ACC112 (cell line): ENCODE results near the gene SFXN4.
"Not testable (repeated sequence)": the region's sequence is repeated elsewhere in the genome, so short reads cannot be mapped to it uniquely, and the experiment has no call there.

ENCODE experiments used
- H2AFZ ChIP-seq: fragments of 200-600 bp; sonication (generic); one replicate; pipeline ENCODE4 v1.6.0; 2017; ENCODE audit warnings: antibody characterized with exemption, low read length; ENCODE audit not compliant: unreplicated experiment
- H3K27ac ChIP-seq: fragments of 200-600 bp; sonication (generic); 2 replicates; pipeline ENCODE4 v1.5.1; 2014; ENCODE audit warnings: low read depth, mild to moderate bottlenecking, antibody characterized with exemption, low read length, moderate library complexity
- H3K27me3 ChIP-seq: fragments of 200-600 bp; sonication (generic); 2 replicates; pipeline ENCODE4 v1.6.1; 2014; ENCODE audit warnings: mild to moderate bottlenecking, antibody characterized with exemption, low read length, moderate library complexity, mixed read lengths; ENCODE audit not compliant: insufficient read depth
- H3K36me3 ChIP-seq: fragments of 200-600 bp; sonication (generic); 2 replicates; pipeline ENCODE4 v1.6.1; 2016; ENCODE audit warnings: mild to moderate bottlenecking, antibody characterized with exemption, low read length, moderate library complexity, mixed read lengths; ENCODE audit not compliant: insufficient read depth
- H3K4me1 ChIP-seq: fragments of 200-600 bp; sonication (generic); one replicate; pipeline ENCODE4 v1.6.1; 2016; ENCODE audit warnings: low read length, mixed read lengths; ENCODE audit not compliant: insufficient read depth, unreplicated experiment, control insufficient read depth
- H3K4me3 ChIP-seq: fragments of 200-600 bp; sonication (generic); 2 replicates; pipeline ENCODE4 v1.5.1; 2014; ENCODE audit warnings: mild to moderate bottlenecking, low read depth, low read length
- H3K79me2 ChIP-seq: fragments of 200-600 bp; sonication (generic); one replicate; pipeline ENCODE4 v1.6.0; 2016; ENCODE audit warnings: low read length; ENCODE audit not compliant: control insufficient read depth, unreplicated experiment, insufficient read depth

Gene SFXN4

DNA sequence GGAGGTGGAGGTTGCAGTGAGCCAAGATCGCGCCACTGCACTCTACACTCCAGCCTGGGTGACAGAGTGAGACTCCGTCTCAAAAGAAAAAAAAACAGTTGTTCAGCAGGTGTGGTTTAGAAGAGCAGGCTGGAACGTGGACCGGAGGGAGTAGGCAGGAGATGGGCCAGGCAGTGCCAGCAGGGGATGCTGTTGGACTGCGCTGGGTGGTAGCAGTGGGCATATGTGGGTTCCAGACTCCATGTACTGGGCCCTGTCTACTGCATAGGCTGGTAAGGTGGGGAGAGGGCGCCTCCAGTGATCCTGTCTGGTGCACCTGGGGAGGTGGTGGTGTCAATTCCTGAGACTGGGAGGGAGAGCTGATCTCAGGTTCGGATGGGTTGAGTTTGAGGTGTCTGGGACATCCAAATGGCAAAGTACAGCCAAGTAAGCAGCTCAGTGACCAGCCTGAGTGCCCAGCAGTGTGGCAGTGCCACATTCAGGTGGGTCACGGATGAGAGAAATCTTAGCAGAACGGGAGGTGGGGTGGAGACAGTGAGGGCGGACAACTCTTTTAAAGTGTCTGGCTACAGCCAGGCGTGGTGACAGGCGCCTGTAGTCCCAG is 25.9 kb downstream of the SFXN4 start:
- Histone ChIP-seq H3K27me3 (no peaks in the 10 kb centered on the region), H2AFZ (no peak overlapping the region), H3K4me1 (peaks cover 16% of the 10 kb centered on the region), H3K27ac (no peak overlapping the region), H3K36me3 (no peaks in the 10 kb centered on the region), H3K4me3 (no peak overlapping the region), H3K79me2 (no peaks in the 10 kb centered on the region)

DNA sequence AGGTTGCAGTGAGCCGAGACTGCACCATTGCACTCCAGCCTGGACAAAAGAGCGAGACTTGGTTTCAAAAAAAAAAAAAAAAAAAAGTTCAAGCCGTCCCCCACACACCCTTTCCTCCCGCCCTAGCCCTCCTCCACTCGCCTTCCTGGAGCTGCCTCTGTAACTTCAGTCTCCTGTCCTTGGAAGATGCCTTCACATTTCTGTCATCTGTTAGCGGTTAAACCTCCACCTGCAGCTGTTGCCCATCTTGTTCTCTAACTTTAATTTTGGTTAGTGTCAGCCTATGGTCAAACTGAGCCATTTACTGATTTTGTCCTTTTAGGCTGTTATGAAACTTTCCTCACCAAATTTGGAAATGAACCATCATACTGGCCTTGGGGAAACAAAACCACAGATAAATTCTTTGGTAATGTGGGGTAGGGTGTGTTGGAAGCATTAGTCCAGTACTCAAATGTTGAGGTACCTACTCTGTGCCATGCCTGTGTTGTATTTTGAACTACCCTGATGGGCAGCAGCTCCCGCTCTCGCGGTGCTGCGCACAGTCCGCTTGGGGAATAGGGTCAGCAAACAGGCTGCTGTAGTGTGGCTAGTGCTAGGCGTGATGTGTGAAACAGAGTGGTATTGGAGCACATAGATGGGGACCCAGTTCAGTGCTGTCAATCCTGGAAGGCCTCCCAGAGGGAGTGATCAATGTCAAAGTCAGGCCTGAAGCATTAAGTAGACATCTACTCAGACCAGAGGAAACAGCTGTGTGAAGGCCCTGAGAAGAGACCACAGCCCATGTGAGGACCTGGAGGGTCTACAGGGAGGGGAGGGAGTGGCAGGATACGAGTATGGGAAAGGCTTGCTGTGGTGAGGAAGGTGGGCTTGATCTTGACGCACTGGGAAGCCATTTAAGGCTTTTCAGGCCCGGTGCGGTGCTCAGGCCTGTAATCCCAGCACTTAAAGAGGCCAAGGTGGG is 26.9 kb downstream of the SFXN4 start:
- peaks cover 3% of the 10 kb centered on the region; the same call in 1 of the 2 replicates for H3K36me3 ChIP-seq
- peaks cover 16% of the 10 kb centered on the region for H3K4me1 ChIP-seq
- H3K4me3 ChIP-seq: no peak overlapping the region
- H3K27ac ChIP-seq: no peak overlapping the region
- H2AFZ ChIP-seq: no peak overlapping the region
- H3K79me2 ChIP-seq: no peaks in the 10 kb centered on the region
- no peaks in the 10 kb centered on the region for H3K27me3 ChIP-seq

GRCh38 chr10:119137878-119138277 is 27.6 kb downstream of the SFXN4 start:
- H3K27ac ChIP-seq, H3K4me3 ChIP-seq, H3K27me3 ChIP-seq, H3K79me2 ChIP-seq, H2AFZ ChIP-seq, H3K36me3 ChIP-seq: not testable (repeated sequence)
- H3K4me1 ChIP-seq: peaks cover 16% of the 10 kb centered on the region

GRCh38 chr10:119136084-119136483 is 29.4 kb downstream of the SFXN4 start:
- peaks cover 24% of the 10 kb centered on the region for H3K4me1 ChIP-seq
- peak overlapping the region; percentile 96 for H3K27ac ChIP-seq

DNA sequence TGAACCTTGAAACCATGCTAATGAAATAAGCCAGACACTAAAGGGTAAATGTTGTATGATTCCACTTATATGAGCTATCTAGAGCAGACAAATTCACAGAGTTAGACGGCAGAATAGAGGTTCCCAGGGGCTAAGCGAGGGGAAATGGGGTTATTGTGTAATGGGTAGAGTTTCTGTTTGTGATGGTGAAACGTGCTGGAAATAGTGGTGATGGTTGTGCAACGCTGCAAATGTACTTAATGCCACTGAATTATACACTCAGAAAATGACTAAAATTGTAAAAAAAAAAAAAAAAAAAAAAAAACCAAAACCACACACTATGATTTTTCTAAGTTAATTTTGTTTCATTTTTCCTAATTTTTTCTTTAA is 30.0 kb downstream of the SFXN4 start:
- Histone ChIP-seq H3K27me3 (no peaks in the 10 kb centered on the region), H3K79me2 (no peaks in the 10 kb centered on the region), H3K4me1 (peaks cover 29% of the 10 kb centered on the region), H3K36me3 (peaks cover 8% of the 10 kb centered on the region), H3K4me3 (peak overlapping the region; percentile 50), H2AFZ (no peak overlapping the region), H3K27ac (peak overlapping the region; percentile 96)

More at GRCh38 chr10:119136084-119136483, 29.4 kb downstream of the SFXN4 start:
- no peaks in the 10 kb centered on the region for H3K27me3 ChIP-seq
- no peak overlapping the region for H3K4me3 ChIP-seq
- no peak overlapping the region for H2AFZ ChIP-seq
- peaks cover 3% of the 10 kb centered on the region; the same call in 1 of the 2 replicates for H3K36me3 ChIP-seq
- H3K79me2 ChIP-seq: no peaks in the 10 kb centered on the region

DNA sequence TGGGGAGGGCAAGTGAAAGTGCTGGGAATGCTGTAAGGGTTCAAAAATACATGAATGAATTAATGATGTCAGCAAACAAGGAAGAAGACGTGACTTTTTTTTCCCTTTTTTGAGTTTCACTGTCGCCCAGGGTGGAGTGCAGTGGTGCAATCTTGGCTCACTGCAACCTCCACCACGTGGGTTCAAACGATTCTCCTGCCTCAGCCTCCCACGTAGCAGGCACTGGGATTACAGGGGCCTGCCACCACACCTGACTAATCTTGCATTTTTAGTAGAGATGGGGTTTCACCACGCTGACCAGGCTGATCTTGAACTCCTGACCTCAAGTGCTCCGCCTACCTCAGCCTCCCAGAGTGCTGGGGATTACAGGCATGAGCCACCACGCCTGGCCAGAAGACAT is 31.6 kb downstream of the SFXN4 start:
- no peaks in the 10 kb centered on the region for H3K27me3 ChIP-seq
- H3K79me2 ChIP-seq: no peaks in the 10 kb centered on the region
- peaks cover 43% of the 10 kb centered on the region for H3K4me1 ChIP-seq
- no peak overlapping the region for H3K4me3 ChIP-seq
- H3K27ac ChIP-seq: no peak overlapping the region
- no peak overlapping the region for H2AFZ ChIP-seq
- peaks cover 9% of the 10 kb centered on the region for H3K36me3 ChIP-seq

DNA sequence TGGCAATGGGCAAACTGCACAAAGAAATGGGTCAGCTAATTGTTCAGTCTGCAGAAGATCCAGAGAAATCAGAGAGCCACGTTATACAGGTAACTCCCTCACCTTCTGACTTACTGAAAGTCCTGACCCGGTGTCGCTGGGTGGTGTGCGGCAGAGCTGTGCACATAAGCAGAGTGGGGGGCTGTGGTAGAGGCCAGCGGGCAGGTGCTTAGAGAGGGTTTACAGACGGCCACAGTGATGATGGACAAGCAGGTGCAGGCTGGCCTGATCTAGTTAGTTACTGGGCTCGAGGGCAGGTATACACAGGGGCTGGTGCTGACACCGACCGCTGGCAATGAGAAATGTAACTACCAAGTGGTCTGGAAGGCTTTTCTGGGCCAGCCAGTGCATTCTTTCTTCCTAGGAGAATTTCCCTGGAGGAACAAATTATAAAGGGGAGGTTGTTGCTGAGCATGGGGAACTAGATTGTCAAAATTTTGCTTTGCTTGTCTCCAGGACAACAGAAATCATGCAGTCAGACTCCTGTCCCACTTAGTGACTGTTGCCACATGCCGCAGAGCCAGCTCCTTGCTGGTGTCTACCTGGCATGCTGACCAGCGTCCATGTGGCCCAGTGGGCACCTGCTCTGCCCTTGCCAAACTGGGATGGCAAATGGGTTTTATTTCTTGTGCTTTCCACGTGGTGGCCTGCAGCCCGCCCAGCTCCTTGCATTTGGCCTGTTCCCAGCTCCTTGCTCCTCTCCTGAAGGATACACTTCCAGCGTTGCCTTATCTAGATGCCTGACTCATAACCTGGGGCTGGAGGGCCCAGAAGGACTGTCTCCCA is 32.8 kb downstream of the SFXN4 start:
- Histone ChIP-seq H3K79me2 (no peaks in the 10 kb centered on the region), H3K4me1 (peaks cover 43% of the 10 kb centered on the region), H2AFZ (no peak overlapping the region), H3K36me3 (peaks cover 9% of the 10 kb centered on the region), H3K4me3 (no peak overlapping the region), H3K27me3 (no peaks in the 10 kb centered on the region), H3K27ac (peak overlapping the region; percentile 71; the same call in 1 of the 2 replicates)

GRCh38 chr10:119131512-119132240 is 33.8 kb downstream of the SFXN4 start:
- Histone ChIP-seq H3K27ac (peak overlapping the region; percentile 71), H3K79me2 (no peaks in the 10 kb centered on the region), H3K4me1 (peaks cover 43% of the 10 kb centered on the region), H3K36me3 (peaks cover 9% of the 10 kb centered on the region), H3K27me3 (no peaks in the 10 kb centered on the region), H2AFZ (peak overlapping the region; percentile 5), H3K4me3 (peak overlapping the region; percentile 72)

DNA sequence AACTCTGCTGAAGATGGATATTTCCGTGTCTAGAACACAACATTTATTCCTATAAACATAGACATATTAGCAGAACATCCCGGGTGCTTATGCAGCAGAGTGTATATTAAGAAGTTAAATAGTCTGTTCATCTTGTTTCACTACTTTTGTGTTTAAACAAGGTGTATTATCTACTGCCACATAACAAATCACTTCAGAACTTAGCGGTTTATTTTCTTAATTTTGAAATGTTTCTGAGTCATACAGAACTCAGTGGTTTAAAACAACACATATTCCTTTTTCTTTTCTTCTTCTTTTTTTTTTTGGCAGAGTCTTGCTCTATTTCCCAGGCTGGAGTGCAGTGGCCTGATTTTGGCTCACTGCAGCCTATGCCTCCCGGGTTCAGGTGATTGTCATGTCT is 35.8 kb downstream of the SFXN4 start:
- Histone ChIP-seq H2AFZ (no peak overlapping the region), H3K27ac (no peak overlapping the region), H3K4me1 (peaks cover 28% of the 10 kb centered on the region), H3K36me3 (peaks cover 13% of the 10 kb centered on the region), H3K79me2 (no peaks in the 10 kb centered on the region), H3K4me3 (no peak overlapping the region), H3K27me3 (no peaks in the 10 kb centered on the region)

- Histone ChIP-seq H3K27me3 (no peaks in the 10 kb centered on the region), H3K4me3 (no peak overlapping the region), H2AFZ (no peak overlapping the region), H3K36me3 (peaks cover 10% of the 10 kb centered on the region), H3K27ac (no peak overlapping the region), H3K79me2 (no peaks in the 10 kb centered on the region), H3K4me1 (peaks cover 18% of the 10 kb centered on the region)
Measured at GRCh38 chr10:119125942-119126341, 39.6 kb downstream of the SFXN4 start.
